HG02885 (cell line): ENCODE results near the gene VPS13D.
"Not testable (repeated sequence)": the region's sequence is repeated elsewhere in the genome, so short reads cannot be mapped to it uniquely, and the experiment has no call there.

Experiments used
- ATAC-seq: cut with Tn5 transposase; IDR thresholded peaks from one replicate; pipeline ENCODE4 v1.9.1; 2021; ENCODE audit warnings: mild to moderate bottlenecking; ENCODE audit not compliant: unreplicated experiment, poor library complexity

The VPS13D gene

DNA sequence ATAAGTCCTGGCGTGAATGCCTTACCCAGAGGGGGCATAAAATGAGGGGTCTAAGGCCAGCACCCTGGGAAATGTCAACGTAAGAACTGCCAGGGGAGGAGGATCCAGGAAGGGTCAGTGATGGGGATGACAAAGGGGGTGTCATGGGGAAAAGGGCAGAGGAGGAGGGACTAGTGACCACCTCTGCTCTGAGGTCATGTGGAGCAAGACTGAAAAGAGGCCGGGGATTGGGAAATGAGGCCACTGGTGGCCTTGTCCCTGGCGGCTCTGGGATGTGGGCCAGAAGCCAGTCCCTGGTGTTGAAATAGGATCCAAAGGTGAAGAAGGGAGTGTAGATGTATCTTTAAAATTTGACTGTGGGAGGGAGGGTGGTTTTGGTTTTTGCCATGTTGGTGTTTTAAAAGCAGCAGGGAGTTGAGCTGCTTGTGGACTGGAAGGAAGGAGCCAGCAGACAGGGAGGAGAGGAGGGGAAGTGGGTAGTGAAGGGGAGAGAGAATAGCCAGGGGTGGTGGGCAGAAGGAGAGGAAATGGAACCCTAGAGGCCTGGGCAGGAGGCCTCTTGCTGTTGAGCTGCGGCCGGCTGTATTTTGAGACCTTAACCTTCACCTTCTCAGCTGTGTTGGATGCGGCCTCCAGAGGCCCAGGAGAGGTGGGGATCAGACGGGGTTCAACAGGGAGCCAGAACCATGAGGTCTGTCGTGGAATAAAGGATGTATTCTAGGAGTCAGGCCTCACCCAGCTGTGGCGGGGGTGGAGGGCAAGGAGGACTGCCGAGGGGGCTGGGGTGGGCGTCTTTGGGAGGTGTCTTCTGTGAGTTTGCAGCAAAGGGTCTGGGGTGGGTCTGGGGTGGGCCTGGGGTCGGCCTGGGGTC is 295.7 kb downstream of the VPS13D start:
- ATAC-seq = no peak

DNA sequence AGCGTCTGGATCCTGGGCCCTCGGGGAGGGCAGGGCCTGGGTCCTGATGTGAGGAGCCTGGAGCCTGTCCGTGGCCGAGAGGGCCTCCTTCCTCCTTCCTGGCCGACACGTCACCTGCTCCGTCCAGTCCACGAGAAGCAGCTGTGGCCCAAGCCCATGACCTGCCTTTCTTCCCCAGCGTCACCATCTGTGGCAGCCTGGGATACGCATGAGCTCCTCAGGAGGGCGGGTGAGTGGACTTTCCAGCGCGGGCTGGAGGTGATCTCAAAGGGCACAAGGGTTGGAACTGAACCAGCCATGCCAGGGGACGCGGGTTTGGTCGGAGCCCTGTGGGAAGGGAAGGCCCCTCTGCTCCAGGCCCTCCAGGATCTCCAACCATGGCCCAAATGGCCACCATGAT is 297.7 kb downstream of the VPS13D start:
- ATAC-seq = no peak

DNA sequence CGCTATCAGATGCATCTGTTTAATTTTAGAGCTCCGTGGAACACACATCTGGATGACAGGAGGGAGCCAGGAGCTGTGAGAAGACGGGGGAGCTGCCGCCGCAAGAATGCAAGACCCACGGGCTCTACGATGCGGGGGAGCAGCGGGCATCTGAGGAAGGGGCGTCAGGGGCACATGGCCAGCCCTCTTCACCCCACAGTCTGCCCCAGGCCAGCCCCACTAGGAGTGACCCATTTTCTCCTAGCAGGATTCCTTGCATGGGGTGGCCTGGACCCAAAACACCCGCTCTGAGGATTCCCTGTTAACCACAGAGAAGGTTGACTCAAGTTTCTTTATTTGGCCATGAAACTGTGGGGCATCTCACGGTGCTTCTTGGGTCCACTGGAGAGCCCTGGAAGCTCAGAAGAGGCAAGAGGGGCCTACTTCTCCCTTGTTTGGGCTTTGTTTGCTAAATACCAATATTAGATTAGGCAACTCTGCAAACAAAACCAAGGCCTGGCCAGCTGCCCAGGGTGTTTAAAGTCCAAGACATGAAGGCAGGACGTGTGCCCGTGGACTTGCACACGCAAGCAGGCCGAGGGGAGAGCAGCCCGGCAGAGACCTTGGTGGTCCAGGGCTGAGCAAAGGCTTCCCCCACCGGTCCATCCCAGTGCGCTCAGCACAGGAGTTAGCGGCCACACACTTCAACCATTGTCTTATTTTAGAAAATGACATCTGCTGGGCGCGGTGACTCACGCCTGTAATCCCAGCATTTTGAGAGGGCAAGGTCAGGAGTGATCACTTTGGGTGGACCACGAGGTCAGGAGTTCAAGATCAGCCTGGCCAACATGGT is 298.4 kb downstream of the VPS13D start:
- no peak for ATAC-seq

DNA sequence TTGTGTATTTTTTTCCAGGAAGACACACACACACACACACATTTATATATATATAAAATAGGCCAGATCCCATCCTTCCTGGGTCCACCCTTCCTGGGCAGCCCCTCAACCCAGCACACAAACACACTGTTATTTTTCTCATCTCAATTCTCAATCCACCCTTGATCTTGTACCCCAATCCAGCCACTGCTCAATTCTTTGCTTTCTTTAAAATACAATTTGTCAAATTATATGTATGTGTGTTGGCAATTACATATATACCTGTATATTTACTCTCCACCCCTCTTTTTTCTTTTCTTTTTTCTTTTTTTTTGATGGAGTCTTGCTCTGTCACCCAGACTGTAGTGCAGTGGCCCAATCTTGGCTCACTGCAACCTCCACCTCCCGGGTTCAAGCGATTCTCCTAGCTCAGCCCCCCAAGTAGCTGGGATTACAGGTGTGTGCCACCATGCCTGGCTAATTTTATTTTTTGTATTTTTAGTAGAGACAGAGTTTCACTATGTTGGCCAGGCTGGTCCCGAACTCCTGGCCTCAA is 299.9 kb downstream of the VPS13D start:
- no peak for ATAC-seq

DNA sequence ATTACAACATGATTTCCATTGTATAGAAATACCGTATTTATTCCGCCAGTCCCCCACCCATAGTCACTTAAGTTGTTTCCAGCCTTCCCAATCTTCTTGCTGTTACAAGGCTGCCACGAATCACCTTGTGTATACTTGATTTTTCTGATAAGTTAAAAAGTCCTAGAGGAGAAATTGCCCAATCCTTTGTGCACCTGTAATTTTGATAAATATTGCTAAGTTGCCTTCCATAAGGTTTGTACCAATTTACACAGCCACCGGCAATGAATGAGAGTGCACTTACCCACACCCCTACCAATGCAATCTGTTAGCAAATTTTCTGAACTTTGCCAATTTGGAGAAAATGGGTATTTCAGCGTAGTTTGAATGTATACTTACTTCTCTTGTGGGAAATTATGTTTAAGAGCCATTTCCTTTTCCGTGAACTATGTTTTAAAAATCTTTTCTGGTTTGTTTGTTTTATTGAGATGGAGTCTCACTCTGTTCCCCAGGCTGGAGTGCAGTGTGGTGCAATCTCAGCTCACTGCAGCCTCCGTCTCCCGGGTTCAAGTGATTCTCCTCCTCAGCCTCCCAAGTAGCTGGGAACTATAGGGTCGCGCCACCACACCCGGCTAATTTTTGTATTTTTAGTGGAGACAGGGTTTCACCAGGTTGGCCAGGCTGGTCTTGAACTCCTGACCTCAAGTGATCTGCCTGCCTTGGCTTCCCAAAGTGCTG is 300.8 kb downstream of the VPS13D start:
- no peak for ATAC-seq

DNA sequence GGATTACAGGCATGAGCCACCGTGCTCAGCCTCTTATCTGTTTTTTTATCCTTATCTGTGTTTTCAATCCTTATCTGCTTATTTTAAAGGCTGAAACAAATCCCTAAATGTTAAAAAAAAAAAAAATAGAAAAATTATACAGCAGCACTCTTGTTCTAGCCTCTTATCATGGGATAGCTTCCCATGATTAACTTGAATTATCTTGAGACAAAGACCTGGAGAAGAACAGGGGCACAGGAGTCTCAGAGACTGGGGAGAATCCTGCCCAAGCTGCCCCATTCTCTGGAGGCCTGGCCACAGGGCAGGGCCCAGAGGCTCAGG is 301.3 kb downstream of the VPS13D start:
- no peak for ATAC-seq

DNA sequence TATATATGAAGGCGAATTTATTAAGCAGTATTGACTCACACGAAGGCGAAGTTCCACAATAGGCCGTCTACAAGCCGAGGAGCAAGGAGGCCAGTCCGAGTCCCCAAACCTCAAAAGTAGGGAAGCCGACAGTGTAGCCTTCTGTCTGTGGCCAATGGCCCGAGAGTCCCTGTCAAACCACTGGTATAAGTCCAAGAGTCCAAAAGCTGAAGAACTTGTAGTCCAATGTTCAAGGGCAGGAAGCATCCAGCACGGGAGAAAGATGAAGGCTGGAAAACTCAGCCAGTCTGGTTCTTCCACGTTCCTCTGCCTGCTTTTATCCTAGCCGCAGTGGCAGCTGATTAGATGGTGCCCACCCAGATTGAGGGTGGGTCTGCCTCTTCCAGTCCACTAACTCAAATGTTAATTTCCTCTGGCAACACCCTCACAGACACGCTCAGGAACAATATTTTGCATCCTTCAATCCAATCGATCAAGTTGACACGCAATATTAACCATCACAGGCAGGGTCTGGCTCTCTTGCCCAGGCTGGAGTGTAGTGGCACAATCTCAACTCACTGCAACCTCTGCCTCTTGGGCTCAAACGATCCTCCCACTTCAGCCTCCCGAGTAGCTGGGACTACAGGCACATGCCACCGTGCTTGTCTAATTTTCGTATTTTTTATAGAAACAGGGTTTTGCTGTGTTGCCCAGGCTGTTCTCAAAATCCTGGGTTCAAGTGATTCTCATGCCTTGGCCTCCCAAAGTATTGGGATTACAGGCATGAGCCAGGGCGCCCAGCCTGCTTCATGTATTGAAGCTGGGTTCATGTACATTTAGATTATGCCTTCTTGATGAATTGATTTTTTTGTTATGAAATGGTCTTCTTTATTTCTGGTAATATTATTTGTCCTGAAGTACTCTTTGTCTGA is 302.8 kb downstream of the VPS13D start:
- ATAC-seq = no peak

DNA sequence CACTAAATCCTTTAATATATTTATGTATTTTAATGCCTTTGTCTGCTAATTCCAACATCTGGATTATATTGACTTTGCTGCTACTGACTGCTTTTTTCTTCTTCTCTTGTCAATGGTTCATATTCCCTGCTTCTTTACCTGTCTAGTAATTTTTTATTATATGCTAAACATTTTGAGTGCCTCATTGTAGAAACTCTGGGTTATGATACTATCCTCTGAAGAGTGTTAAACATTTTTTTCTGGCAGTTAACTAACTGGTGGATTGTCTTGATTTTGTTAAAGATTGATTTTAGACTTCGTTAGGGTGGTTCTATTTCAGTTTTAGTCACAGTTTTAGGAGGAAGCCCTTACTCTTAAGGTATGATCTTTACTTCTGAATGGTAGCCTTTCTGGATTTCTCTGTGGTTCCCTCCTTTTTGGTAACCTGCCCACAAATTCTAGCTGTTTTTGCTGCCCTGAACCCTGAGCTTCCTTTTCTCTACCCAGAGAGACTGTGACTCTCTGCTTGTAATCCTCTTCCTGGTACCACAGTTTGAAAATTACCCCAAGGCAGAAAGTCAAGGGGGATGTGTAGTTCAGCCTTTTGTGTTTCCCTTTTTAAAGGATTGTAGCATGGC is 306.3 kb downstream of the VPS13D start:
- ATAC-seq = no peak

DNA sequence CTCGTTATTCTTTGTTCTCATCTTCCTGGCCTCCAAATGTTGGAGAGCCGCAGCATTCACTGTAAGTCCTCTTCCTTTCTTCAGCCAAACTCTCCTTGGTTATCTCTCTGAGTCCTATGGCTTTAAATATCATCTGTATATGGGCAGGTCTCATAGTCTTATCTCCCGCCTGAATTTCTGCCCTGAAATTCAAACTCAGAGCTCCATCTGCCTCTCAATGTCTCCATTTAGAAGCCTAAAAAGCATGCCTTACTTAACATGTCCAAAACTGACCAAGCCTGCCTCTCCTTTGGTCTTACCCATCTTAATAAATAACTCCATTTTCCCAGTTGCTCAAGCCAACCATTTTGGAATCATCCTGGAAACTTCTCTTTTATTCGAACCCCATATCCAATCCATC is 307.5 kb downstream of the VPS13D start:
- no peak for ATAC-seq

DNA sequence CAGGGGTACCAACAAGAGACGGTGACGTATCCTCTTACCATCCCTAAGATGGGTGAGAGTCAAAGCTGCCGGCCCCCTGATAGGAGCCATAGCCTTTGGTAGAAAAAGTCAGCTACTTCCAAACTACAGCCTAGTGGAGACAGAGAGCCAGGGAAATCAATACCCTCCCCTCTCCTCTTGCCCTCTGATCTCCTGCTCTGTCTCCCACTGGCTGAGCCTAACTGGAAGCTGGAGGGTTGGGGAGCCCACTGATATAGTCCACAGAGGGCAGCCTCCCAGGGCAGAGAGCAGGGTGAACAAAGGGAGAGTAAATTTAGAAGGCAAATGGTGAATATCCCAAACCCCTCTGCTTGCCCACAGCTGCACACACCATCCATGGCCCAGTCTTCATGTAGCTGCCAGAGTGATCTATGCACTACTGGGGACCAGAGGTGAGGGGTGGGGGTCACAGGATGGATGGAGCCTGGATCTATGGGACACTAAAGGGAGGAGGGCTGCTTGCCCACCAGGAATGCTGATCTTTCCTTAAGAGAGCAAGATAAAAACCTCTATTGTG is 308.2 kb downstream of the VPS13D start:
- ATAC-seq = no peak

DNA sequence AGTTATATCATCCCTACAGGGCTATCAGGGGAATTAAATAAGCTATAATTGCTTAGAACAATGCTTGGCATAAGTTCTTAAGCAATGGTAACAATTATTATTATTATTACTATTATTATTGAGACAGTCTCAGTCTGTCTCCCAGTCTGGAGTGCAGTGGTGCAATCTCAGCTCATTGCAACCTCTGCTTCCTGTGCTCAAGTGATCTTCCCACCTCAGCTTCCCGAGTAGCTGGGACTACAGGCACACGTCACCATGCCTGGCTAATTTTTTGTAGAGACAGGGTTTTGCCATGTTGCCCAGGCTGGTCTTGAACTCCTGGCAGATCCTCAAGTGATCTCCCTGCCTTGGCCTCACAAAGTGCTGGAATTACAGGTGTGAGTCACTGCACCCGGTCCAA is 308.7 kb downstream of the VPS13D start:
- not testable (repeated sequence) for ATAC-seq

DNA sequence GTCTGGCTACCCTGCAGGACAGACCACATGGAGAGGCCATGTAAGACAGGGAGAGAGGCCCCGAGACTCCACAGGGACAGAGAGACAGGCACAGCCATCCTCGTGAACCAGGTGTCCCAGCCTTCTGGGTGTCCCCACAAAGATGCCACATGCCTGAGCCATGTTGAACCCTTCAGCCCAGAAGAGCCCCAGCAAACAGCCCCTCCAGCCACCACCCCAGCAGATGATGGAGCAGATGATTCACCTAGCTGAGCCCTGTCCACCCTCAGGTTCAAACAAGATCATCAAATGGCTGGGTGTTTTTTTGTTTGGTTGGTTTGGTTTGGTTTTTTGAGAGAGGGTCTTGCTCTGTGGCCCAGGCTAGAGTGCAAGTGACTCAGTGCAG is 309.5 kb downstream of the VPS13D start:
- no peak for ATAC-seq

DNA sequence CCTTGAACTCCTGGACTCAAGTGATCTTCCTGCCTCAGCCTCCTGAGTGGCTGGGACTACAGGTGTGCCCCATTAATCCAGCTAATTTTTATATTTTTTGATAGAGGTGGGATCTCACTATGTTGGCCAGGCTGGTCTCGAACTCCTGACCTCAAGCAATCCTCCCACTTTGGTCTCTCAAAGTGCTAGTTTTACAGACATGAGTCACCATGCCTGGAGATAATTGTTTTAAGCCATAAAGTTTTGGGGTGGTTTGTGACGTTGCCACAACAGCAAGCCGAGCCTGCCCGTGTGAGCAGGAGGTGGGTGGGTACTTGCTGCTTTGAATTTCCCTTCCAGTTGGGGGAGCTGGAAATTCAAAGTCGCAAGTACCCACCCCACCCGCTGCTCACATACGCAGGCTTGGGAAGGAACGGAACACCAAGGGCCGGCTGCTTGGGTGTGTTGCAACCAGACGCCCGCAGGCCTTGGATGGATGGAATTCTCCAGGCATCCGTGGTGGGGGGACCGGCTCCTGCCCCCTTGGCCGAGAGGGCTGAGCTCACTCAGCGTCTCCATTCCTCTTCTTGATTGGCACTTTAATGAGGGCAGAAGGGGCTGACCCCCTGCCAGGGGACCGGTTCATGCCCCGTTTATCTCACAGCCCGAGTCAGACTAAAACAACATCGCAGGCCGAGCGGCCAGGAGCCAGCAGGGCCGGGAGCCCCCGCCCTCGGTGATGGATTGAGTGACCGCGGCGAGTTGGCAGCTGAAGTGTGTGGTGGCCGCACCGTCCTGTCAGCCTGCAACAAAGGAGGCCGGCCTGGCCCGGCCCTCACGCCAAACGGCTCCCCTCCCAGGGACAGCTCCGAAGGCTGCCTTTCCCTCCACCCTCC is 310.1 kb downstream of the VPS13D start:
- ATAC-seq = no peak

DNA sequence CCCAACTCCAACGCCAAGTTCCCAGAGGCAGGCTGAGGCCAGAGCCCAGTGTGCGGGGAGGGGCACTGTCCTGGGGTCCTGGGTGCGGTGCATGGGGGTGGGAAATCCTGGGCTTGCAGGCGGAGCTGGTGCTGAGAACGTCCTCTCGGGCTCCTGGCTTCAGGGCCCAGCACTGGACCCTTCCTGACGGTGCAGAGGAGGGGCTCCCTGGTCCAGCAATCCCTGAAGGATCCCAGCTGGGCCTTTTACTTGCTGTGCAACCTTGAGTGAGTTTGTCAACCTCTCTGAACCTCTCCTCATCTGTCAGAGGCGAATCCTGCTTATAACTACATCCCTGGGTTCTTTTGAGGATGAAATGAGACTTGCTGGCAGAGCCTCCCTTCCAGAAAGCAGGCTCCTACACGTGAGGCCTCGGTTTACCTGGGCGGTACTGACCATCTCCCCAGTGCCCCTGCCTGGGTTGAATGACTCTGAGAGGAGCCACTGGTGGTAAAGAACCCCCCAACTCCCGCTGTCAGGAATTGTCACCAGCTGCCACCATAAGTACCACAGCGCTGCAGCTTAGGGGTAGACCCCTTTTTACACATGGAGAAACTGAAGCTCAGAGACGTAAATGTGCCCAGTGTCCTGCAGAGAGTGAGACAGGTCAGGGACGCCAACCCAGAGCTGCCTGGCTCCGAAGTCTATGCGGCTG is 310.9 kb downstream of the VPS13D start:
- no peak for ATAC-seq

DNA sequence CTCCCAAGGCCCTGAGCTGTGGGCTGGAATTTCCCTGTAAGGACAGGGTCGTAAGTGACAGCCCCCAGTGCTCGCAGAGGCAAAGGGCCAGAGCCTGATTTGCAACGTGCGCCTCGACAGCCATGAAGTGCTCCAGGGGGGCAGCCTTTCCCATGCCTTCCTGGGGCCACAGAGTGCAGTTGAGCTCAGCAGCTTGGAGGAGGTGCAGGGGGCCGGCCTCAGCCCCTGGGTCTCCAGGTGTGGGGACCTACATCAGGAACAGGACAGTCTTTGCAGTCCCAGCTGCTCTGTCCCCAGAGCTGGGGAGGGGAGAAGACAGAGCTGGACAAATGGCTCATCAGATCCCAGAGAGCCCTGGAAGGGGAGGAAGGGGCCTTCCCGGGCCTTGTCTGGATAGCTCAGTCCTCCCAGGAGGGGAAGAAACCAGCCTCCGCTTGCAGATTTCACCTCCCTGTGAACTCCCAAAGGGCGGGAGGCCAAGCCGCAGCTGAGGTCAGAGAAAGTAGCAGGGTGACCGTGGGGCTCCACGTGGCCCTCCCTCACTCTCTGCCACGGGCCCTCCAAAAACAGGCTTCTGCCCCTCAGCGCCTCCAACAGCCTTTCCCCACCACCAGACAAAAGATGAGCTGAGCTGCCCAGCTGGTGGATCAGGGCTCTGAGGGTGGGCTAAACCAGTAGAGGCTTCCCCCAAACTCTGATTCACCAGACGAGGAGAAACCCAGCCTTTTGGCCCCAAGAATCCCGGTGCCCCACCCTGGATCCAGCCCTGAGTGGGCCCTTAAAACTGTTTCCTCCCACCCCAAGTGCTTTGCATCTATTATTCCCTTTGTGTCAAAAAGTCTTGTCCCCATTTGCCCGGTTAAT is 311.7 kb downstream of the VPS13D start:
- no peak for ATAC-seq

DNA sequence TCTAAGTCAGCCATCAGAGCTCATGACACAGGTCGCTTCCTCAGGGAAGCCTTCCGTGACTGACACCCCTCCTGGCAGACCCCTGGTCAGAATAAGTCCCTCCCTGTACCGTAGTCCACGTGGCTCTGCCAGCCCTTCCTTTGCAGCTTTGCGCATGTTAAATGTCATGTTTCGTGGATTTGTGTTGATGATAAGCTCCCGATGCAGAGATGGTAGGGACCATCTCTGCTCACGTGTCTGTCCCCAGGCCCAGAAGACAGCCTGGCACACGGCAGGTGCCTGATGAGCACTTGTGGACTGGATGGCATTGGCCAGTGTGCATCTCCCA is 312.3 kb downstream of the VPS13D start:
- ATAC-seq = no peak
